Spinal cord (tissue), 10 donors: Measurements from ENCODE around the gene LRFN2. TPM values are rescaled to one million over a fixed set of nuclear protein-coding genes. Genes with fewer than 3 reads are reported as not detected.
A peak's percentile ranks its signal among the peaks of the same experiment; 100 is the strongest.

Experiments
- DNase-seq, 6 donors: peaks; one replicate each; pipeline versions ENCODE4 v3.0.0 to v3.0.0-alpha.2; 2013 to 2015; ENCODE audit warnings: low spot score in 6 of 6, low read depth in 4 of 6
- H3K27ac ChIP-seq: one replicate; pipeline ENCODE4 v1.5.1; 2013; ENCODE audit warnings: low read depth, low read length, control low read depth
- H3K27me3 ChIP-seq: one replicate; pipeline ENCODE4 v1.6.1; 2013; ENCODE audit warnings: low read length; ENCODE audit not compliant: control insufficient read depth, insufficient read depth
- H3K36me3 ChIP-seq: one replicate; pipeline ENCODE4 v1.6.1; 2013; ENCODE audit warnings: low read length; ENCODE audit not compliant: control insufficient read depth, insufficient read depth
- H3K4me1 ChIP-seq: one replicate; pipeline ENCODE4 v1.6.1; 2013; ENCODE audit warnings: low read length; ENCODE audit not compliant: control insufficient read depth, insufficient read depth
- H3K4me3 ChIP-seq: one replicate; pipeline ENCODE4 v1.5.1; 2013; ENCODE audit warnings: low read depth, low read length, control low read depth
- H3K9me3 ChIP-seq: one replicate; pipeline ENCODE4 v1.6.1; 2013; ENCODE audit warnings: low read length; ENCODE audit not compliant: control insufficient read depth, insufficient read depth
- WGBS: methylation state at CpG from one replicate; pipeline ENCODE4 v1.1.5; 2013; ENCODE audit warnings: missing lambda C conversion rate; ENCODE audit not compliant: insufficient coverage; 5-methylcytosine and 5-hydroxymethylcytosine counted together
- polyA plus RNA-seq, 2 donors: library from polyadenylated mRNA; unstranded; fragments of 120-200 nt; gene quantifications; one replicate each; pipeline ENCODE4 v1.2.1, GENCODE V29; 2013; ENCODE audit not compliant: insufficient read length in 2 of 2
- small RNA-seq: library from RNA; depleted of rRNA; stranded (forward); fragments of <200 nt; gene quantifications from one replicate; pipeline ENCODE3, GENCODE V24; 2014; ENCODE audit warnings: low replicate concordance
- total RNA-seq, 2 donors: library from RNA; depleted of rRNA in 1 of 2; stranded (reverse); fragments of 120-200 nt in 1 of 2; fragments of >200 nt in 1 of 2; gene quantifications; one replicate each; pipeline versions ENCODE4 v1.2.3 to v1.2.4, GENCODE V29; 2013 to 2014
- donor health status: healthy.

LRFN2 gene
- total and polyA plus RNA-seq, 4 donors: 2.7 to 8.6 (median 7.3) TPM

GRCh38 chr6:40347571-40348011, 239.6 kb downstream of the LRFN2 start:
- WGBS: 13% methylated on average over 1 of the region's 5 CpGs

GRCh38 chr6:40346246-40346645, 240.9 kb downstream of the LRFN2 start:
- Histone ChIP-seq H3K4me1 (peaks cover 68% of the 10 kb centered on the region), H3K36me3 (peaks cover 3% of the 10 kb centered on the region), H3K27me3 (no peaks in the 10 kb centered on the region), H3K9me3 (no peaks in the 10 kb centered on the region), H3K4me3 (no peak overlapping the region), H3K27ac (no peak overlapping the region)
- no CpG with 5 or more reads among the region's 6 CpGs for WGBS
- DNase-seq: no peak

More at GRCh38 chr6:40347571-40348011, 239.6 kb downstream of the LRFN2 start:
- H3K9me3 ChIP-seq: no peaks in the 10 kb centered on the region
- peaks cover 3% of the 10 kb centered on the region for H3K36me3 ChIP-seq
- peaks cover 57% of the 10 kb centered on the region for H3K4me1 ChIP-seq
- no peak overlapping the region for H3K27ac ChIP-seq
- no peak for DNase-seq
- no peak overlapping the region for H3K4me3 ChIP-seq
- H3K27me3 ChIP-seq: no peaks in the 10 kb centered on the region

- 58% methylated on average over 6 of the region's 6 CpGs for WGBS
- no peak overlapping the region for H3K4me3 ChIP-seq
- H3K4me1 ChIP-seq: peaks cover 65% of the 10 kb centered on the region
- no peaks in the 10 kb centered on the region for H3K9me3 ChIP-seq
- no peak for DNase-seq
- H3K27ac ChIP-seq: no peak overlapping the region
- H3K27me3 ChIP-seq: no peaks in the 10 kb centered on the region
- H3K36me3 ChIP-seq: peaks cover 3% of the 10 kb centered on the region
Observed at GRCh38 chr6:40344566-40345167, 242.5 kb downstream of the LRFN2 start.

GRCh38 chr6:40343877-40344565, 243.1 kb downstream of the LRFN2 start:
- peaks cover 3% of the 10 kb centered on the region for H3K36me3 ChIP-seq
- no peak for DNase-seq
- WGBS: 60% methylated on average over 6 of the region's 7 CpGs
- H3K27ac ChIP-seq: no peak overlapping the region
- no peaks in the 10 kb centered on the region for H3K27me3 ChIP-seq
- H3K4me1 ChIP-seq: peaks cover 58% of the 10 kb centered on the region
- no peaks in the 10 kb centered on the region for H3K9me3 ChIP-seq
- no peak overlapping the region for H3K4me3 ChIP-seq

GRCh38 chr6:40343318-40343876, 243.8 kb downstream of the LRFN2 start:
- H3K9me3 ChIP-seq: no peaks in the 10 kb centered on the region
- H3K4me3 ChIP-seq: no peak overlapping the region
- WGBS: 27% methylated on average over 1 of the region's 2 CpGs
- DNase-seq: no peak
- no peak overlapping the region for H3K27ac ChIP-seq
- peaks cover 3% of the 10 kb centered on the region for H3K36me3 ChIP-seq
- peaks cover 53% of the 10 kb centered on the region for H3K4me1 ChIP-seq
- H3K27me3 ChIP-seq: no peaks in the 10 kb centered on the region

- peak in 2 of 6 donors; percentile 70 to 79 for DNase-seq
- WGBS: 70% methylated on average over 3 of the region's 6 CpGs
Observed at GRCh38 chr6:40342723-40343122, 244.4 kb downstream of the LRFN2 start.

GRCh38 chr6:40341726-40342125, 245.4 kb downstream of the LRFN2 start:
- WGBS: no CpG with 5 or more reads among the region's 1 CpG
- H3K27ac ChIP-seq: no peak overlapping the region
- peaks cover 45% of the 10 kb centered on the region for H3K4me1 ChIP-seq
- no peak overlapping the region for H3K4me3 ChIP-seq
- H3K36me3 ChIP-seq: peaks cover 3% of the 10 kb centered on the region
- DNase-seq: no peak
- no peaks in the 10 kb centered on the region for H3K27me3 ChIP-seq
- H3K9me3 ChIP-seq: no peaks in the 10 kb centered on the region

More at GRCh38 chr6:40342723-40343122, 244.4 kb downstream of the LRFN2 start:
- Histone ChIP-seq H3K9me3 (no peaks in the 10 kb centered on the region), H3K4me3 (no peak overlapping the region), H3K27ac (peak overlapping the region; percentile 47), H3K4me1 (peaks cover 49% of the 10 kb centered on the region), H3K36me3 (peaks cover 3% of the 10 kb centered on the region), H3K27me3 (no peaks in the 10 kb centered on the region)

Small RNAs within 50 kb of the gene (small RNA-seq; reads per million reads assigned to genes)
- not detected for gene RNU6-250P
